IMR-90 (cell line): Measurements from ENCODE around the gene TOP3B.

Experiments
- BHLHE40 ChIP-seq: fragments of 150-350 bp; IDR thresholded peaks from 2 replicates; pipeline ENCODE4 v1.6.1; 2016; ENCODE audit warnings: mild to moderate bottlenecking, low read depth, low read length
- CEBPB ChIP-seq: IDR thresholded peaks from 2 replicates; pipeline ENCODE4 v1.6.1; 2012; ENCODE audit warnings: low read depth, low read length, improper control_type of control experiment
- CTCF ChIP-seq: conservative IDR thresholded peaks from 2 replicates; pipeline ENCODE4 v1.5.1; 2012; ENCODE audit warnings: mild to moderate bottlenecking, low read depth, low read length, improper control_type of control experiment
- MAZ ChIP-seq: IDR thresholded peaks from 2 replicates; pipeline ENCODE4 v1.6.1; 2012; ENCODE audit warnings: low read depth, mild to moderate bottlenecking, low read length, improper control_type of control experiment, moderate library complexity, borderline replicate concordance
- MXI1 ChIP-seq: IDR thresholded peaks from 2 replicates; pipeline ENCODE4 v1.6.1; 2012; ENCODE audit warnings: low read depth, mild to moderate bottlenecking, low read length, moderate library complexity, borderline replicate concordance
- NFE2L2 ChIP-seq: fragments of 150-350 bp; IDR thresholded peaks from 2 replicates; pipeline ENCODE4 v1.6.1; 2016; ENCODE audit warnings: low read depth, mild to moderate bottlenecking, low read length
- POLR2A ChIP-seq: IDR thresholded peaks from 2 replicates; pipeline ENCODE4 v1.6.1; 2012; ENCODE audit warnings: mild to moderate bottlenecking, low read depth, low read length
- RAD21 ChIP-seq: IDR thresholded peaks from 2 replicates; pipeline ENCODE4 v1.6.1; 2012; ENCODE audit warnings: low read length, improper control_type of control experiment
- RCOR1 ChIP-seq: IDR thresholded peaks from 2 replicates; pipeline ENCODE4 v1.6.1; 2012; ENCODE audit warnings: mild to moderate bottlenecking, low read length, improper control_type of control experiment; ENCODE audit not compliant: insufficient replicate concordance
- SMC3 ChIP-seq: fragments of 150-350 bp; IDR thresholded peaks from 2 replicates; pipeline ENCODE4 v1.6.1; 2016; ENCODE audit warnings: low read depth, mild to moderate bottlenecking, antibody characterized with exemption, low read length, moderate library complexity
- USF2 ChIP-seq: fragments of 150-350 bp; IDR thresholded peaks from 2 replicates; pipeline ENCODE4 v1.6.1; 2017; ENCODE audit warnings: mild to moderate bottlenecking, antibody characterized with exemption, low read length, low read depth

GRCh38 chr22:21995660-21996059 is 13.1 kb upstream of the TOP3B start:
- TF ChIP-seq CTCF (no peak), RAD21 (no peak), RCOR1 (no peak), NFE2L2 (no peak), MXI1 (no peak), CEBPB (no peak), POLR2A (no peak), SMC3 (no peak), MAZ (no peak), USF2 (no peak), BHLHE40 (no peak)
